ENCODE measurements around the gene CACNA1F. TPM values are rescaled to one million over a fixed set of nuclear protein-coding genes. Genes with fewer than 3 reads are reported as not detected.

CACNA1F gene
- total RNA-seq, 2 experiments from 2014 or later = 0.12 to 0.33 TPM

DNA sequence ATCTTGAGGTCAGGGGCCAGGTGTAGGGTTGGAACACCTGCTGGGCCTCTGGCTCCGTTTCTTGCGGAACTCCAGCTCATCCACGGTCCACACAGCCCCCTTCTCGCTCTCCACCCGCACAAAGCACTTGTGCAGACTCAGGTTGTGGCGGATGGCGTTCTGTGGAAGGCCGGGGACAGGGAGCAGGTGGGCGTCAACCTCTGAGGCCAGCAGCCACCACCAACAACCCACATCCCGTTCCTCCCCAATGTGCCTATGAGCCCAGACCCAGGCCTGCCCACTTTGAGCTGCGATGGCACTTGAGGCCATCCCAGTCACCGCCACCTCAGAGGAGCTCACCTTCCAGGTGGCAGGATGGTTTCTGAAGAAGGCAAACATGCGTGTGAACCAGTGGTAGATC lies 18.2 kb upstream of the CACNA1F start:
- no peak overlapping the region for H3K4me3 Mint-ChIP-seq
- peaks cover 4% of the 10 kb centered on the region for H3K4me1 Mint-ChIP-seq
- peaks cover 18% of the 10 kb centered on the region for H3K36me3 Mint-ChIP-seq (ENCODE audit: low read depth)
- ChIA-PET CTCF (interaction anchor here (1.0 kb wide), 1 partner anchor 22 kb away, joined by 3 read pairs; no protein-coding TSS in a partner anchor), POLR2A (no interaction called here)
- no peak overlapping the region for H3K27ac Mint-ChIP-seq
- H3K9me3 Mint-ChIP-seq = no peaks in the 10 kb centered on the region
- DNase-seq = no peak
- no peaks in the 10 kb centered on the region for H3K27me3 Mint-ChIP-seq

- POLR2A ChIA-PET = no interaction called here
- Mint-ChIP-seq H3K4me1 (peaks cover 3% of the 10 kb centered on the region), H3K27me3 (no peaks in the 10 kb centered on the region), H3K4me3 (no peak overlapping the region), H3K36me3 (ENCODE audit: low read depth) (peaks cover 20% of the 10 kb centered on the region), H3K9me3 (no peaks in the 10 kb centered on the region), H3K27ac (peak overlapping the region; percentile 36)
- no peak for DNase-seq
- CTCF ChIA-PET = interaction anchor here (1.0 kb wide), 1 partner anchor 23 kb away, joined by 3 read pairs; no protein-coding TSS in a partner anchor
Observed at GRCh38 chrX:49250578-49250977, 17.4 kb upstream of the CACNA1F start.

- POLR2A ChIA-PET = no interaction called here
- no peak overlapping the region for H3K4me3 Mint-ChIP-seq
- DNase-seq = no peak
- no peaks in the 10 kb centered on the region for H3K9me3 Mint-ChIP-seq
- peaks cover 20% of the 10 kb centered on the region for H3K36me3 Mint-ChIP-seq (ENCODE audit: low read depth)
- no peaks in the 10 kb centered on the region for H3K27me3 Mint-ChIP-seq
- CTCF ChIA-PET = interaction anchor here (1.0 to 1.3 kb wide), 2 partner anchors 16 to 23 kb away, joined by 3 read pairs; no protein-coding TSS in a partner anchor
- H3K27ac Mint-ChIP-seq = peak overlapping the region; percentile 36
- peaks cover 3% of the 10 kb centered on the region for H3K4me1 Mint-ChIP-seq
Observed at GRCh38 chrX:49250066-49250465, 16.9 kb upstream of the CACNA1F start.

DNA sequence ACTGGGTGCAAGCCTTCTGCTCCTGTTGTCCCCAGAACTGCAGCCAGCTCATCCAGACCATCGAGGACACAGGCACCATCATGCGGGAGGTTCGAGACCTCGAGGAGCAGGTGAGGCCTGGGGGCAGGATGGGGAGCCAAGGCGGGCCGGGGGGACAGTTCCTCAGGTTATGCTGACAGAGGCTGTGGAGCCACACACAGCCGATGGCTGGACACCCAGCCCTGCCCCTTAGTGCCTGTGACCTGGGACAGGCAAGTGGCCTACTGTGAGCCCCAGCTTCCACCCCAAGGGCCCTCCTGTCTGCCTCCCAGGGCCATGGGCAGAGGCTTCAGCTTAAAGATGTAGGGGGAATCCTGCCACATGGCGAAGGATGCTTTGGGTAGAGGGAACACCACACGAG lies 16.5 kb upstream of the CACNA1F start:
- Mint-ChIP-seq H3K27ac (no peak overlapping the region), H3K4me3 (no peak overlapping the region), H3K27me3 (no peaks in the 10 kb centered on the region), H3K4me1 (peaks cover 3% of the 10 kb centered on the region), H3K36me3 (ENCODE audit: low read depth) (peaks cover 22% of the 10 kb centered on the region), H3K9me3 (no peaks in the 10 kb centered on the region)
- ChIA-PET POLR2A (no interaction called here), CTCF (interaction anchor here (0.8 to 1.9 kb wide), 3 partner anchors 10 to 16 kb away, joined by 3 to 8 read pairs (median 3); no protein-coding TSS in a partner anchor)
- DNase-seq = no peak

DNA sequence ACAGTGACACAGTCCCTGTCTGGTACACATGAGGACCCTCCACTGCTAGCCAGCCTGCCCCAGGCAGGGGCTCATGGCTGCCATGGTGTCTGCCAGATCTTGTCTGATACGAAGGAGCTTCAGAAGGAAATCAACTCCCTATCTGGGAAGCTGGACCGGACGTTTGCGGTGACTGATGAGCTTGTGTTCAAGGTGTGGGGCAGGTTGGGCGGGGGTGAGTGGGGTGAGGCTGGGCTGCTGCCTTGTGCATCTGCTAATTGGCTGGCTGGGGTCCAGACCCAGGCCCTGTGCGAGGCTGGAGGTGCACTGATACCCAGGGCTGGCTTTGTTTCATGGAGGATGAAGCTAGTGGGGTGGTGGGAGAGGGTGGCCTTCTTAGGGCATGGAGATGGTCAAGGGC lies 15.9 kb upstream of the CACNA1F start:
- peaks cover 3% of the 10 kb centered on the region for H3K4me1 Mint-ChIP-seq
- peak overlapping the region; percentile 41 for H3K27ac Mint-ChIP-seq
- no peaks in the 10 kb centered on the region for H3K27me3 Mint-ChIP-seq
- peaks cover 23% of the 10 kb centered on the region for H3K36me3 Mint-ChIP-seq (ENCODE audit: low read depth)
- ChIA-PET POLR2A (no interaction called here), CTCF (interaction anchor here (0.8 to 1.9 kb wide), 4 partner anchors 8 to 17 kb away, joined by 3 to 8 read pairs (median 3); no protein-coding TSS in a partner anchor)
- DNase-seq = no peak
- no peaks in the 10 kb centered on the region for H3K9me3 Mint-ChIP-seq
- no peak overlapping the region for H3K4me3 Mint-ChIP-seq

- no peaks in the 10 kb centered on the region for H3K9me3 Mint-ChIP-seq
- H3K4me1 Mint-ChIP-seq = peaks cover 3% of the 10 kb centered on the region
- POLR2A ChIA-PET = no interaction called here
- no peak overlapping the region for H3K4me3 Mint-ChIP-seq
- no peak overlapping the region for H3K27ac Mint-ChIP-seq
- no peak for DNase-seq
- peaks cover 26% of the 10 kb centered on the region for H3K36me3 Mint-ChIP-seq (ENCODE audit: low read depth)
- H3K27me3 Mint-ChIP-seq = no peaks in the 10 kb centered on the region
- CTCF ChIA-PET = interaction anchor here (1.3 to 1.9 kb wide), 2 partner anchors 9 to 11 kb away, joined by 3 to 8 read pairs; no protein-coding TSS in a partner anchor
Observed at GRCh38 chrX:49247916-49248811, 15.0 kb upstream of the CACNA1F start.

GRCh38 chrX:49247346-49247745 lies 14.2 kb upstream of the CACNA1F start:
- no peak for DNase-seq
- H3K27me3 Mint-ChIP-seq = no peaks in the 10 kb centered on the region
- ChIA-PET CTCF (no interaction called here), POLR2A (no interaction called here)
- peaks cover 26% of the 10 kb centered on the region for H3K36me3 Mint-ChIP-seq (ENCODE audit: low read depth)
- H3K27ac Mint-ChIP-seq = no peak overlapping the region
- H3K4me3 Mint-ChIP-seq = no peak overlapping the region
- no peaks in the 10 kb centered on the region for H3K9me3 Mint-ChIP-seq
- H3K4me1 Mint-ChIP-seq = peaks cover 3% of the 10 kb centered on the region

DNA sequence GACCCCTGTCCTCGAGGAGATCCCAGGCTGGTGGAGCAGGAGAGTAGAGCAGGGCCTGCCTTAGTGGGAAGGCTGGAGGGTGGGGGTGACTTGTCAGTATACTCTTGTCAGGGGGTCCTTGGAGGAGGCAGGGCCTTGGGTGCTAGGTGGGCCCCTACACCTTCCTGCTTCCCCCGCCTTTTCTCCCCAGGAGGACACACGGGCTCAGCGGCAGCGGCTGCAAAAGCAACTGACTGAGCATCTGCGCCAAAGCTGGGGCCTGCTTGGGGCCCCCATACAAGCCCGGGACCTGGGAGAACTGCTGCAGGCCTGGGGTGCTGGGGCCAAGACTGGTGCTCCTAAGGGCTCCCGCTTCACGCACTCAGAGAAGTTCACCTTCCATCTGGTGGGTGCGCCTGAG lies 13.4 kb upstream of the CACNA1F start:
- Mint-ChIP-seq H3K9me3 (no peaks in the 10 kb centered on the region), H3K36me3 (ENCODE audit: low read depth) (peaks cover 26% of the 10 kb centered on the region), H3K4me1 (peaks cover 3% of the 10 kb centered on the region), H3K27ac (no peak overlapping the region), H3K4me3 (no peak overlapping the region), H3K27me3 (no peaks in the 10 kb centered on the region)
- DNase-seq = no peak
- ChIA-PET CTCF (no interaction called here), POLR2A (no interaction called here)

GRCh38 chrX:49244207-49244606 lies 11.1 kb upstream of the CACNA1F start:
- ChIA-PET CTCF (no interaction called here), POLR2A (no interaction called here)
- no peak for DNase-seq
- H3K27ac Mint-ChIP-seq = no peak overlapping the region
- H3K27me3 Mint-ChIP-seq = no peaks in the 10 kb centered on the region
- H3K4me1 Mint-ChIP-seq = peaks cover 5% of the 10 kb centered on the region
- H3K4me3 Mint-ChIP-seq = no peak overlapping the region
- no peaks in the 10 kb centered on the region for H3K9me3 Mint-ChIP-seq
- peaks cover 27% of the 10 kb centered on the region for H3K36me3 Mint-ChIP-seq (ENCODE audit: low read depth)

DNA sequence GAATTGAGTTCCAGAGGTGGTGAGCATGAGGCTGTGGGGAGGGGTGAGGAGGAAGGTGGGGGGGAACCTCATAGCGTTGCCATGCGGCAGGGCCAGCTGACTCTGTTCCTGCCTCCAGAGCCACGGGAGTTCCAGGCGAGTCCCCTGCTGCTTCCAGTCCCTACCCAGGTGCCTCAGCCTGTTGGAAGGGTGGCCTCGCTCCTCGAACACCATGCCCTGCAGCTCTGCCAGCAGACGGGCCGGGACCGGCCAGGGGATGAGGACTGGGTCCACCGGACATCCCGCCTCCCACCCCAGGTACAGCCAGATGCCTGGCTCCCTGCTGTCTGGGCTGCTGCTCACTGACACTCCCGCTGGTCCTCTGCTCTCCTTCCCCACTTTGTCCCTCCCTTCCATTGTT lies 10.0 kb upstream of the CACNA1F start:
- H3K4me3 Mint-ChIP-seq = no peak overlapping the region
- H3K27ac Mint-ChIP-seq = no peak overlapping the region
- POLR2A ChIA-PET = no interaction called here
- H3K9me3 Mint-ChIP-seq = no peaks in the 10 kb centered on the region
- DNase-seq = no peak
- CTCF ChIA-PET = no interaction called here
- H3K36me3 Mint-ChIP-seq (ENCODE audit: low read depth) = peaks cover 21% of the 10 kb centered on the region
- H3K4me1 Mint-ChIP-seq = peaks cover 5% of the 10 kb centered on the region
- no peaks in the 10 kb centered on the region for H3K27me3 Mint-ChIP-seq

DNA sequence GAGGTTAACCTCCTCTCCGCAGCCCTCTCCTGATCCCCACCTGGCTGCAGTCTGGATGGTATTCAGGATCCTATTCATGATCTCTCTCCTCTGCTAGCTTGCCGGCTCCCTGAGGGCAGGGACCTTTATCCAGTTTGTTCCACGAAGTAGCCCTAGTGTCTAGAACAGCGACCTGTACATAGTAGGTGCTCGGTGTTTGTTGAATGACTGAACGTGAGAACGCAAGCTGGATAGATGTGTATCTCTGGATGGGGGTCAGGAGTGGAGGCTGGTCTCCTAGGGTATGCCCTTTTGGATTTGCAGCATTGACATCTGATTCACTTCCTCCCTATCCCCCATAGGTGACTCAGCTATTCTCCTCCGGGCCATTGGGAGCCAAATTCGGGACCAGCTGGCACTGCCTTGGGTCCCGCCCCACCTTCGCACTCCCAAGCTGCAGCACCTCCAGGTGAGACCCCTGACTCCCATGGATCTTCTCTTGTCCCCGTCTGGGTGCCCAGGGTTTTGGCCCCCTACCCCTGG lies 9.5 kb upstream of the CACNA1F start:
- Mint-ChIP-seq H3K9me3 (no peaks in the 10 kb centered on the region), H3K4me3 (no peak overlapping the region), H3K36me3 (ENCODE audit: low read depth) (peaks cover 19% of the 10 kb centered on the region), H3K27ac (no peak overlapping the region), H3K4me1 (peaks cover 5% of the 10 kb centered on the region), H3K27me3 (no peaks in the 10 kb centered on the region)
- DNase-seq = no peak
- ChIA-PET CTCF (no interaction called here), POLR2A (no interaction called here)

GRCh38 chrX:49238735-49239134 lies 5.6 kb upstream of the CACNA1F start:
- H3K36me3 Mint-ChIP-seq (ENCODE audit: low read depth) = peaks cover 15% of the 10 kb centered on the region
- no peak overlapping the region for H3K4me3 Mint-ChIP-seq
- CTCF ChIA-PET = interaction anchor here (1.0 kb wide), 1 partner anchor 46 kb away, joined by 3 read pairs; no protein-coding TSS in a partner anchor

GRCh38 chrX:49237060-49237459 lies 3.9 kb upstream of the CACNA1F start:
- POLR2A ChIA-PET = no interaction called here
- CTCF ChIA-PET = interaction anchor here (1.1 kb wide), 1 partner anchor 12 kb away, joined by 3 read pairs; no protein-coding TSS in a partner anchor
- H3K27me3 Mint-ChIP-seq = no peaks in the 10 kb centered on the region
- peak overlapping the region; percentile 82 for H3K4me3 Mint-ChIP-seq
- DNase-seq = no peak
- peaks cover 12% of the 10 kb centered on the region for H3K36me3 Mint-ChIP-seq (ENCODE audit: low read depth)
- peak overlapping the region; percentile 98 for H3K27ac Mint-ChIP-seq
- H3K4me1 Mint-ChIP-seq = peaks cover 31% of the 10 kb centered on the region
- no peaks in the 10 kb centered on the region for H3K9me3 Mint-ChIP-seq

More at GRCh38 chrX:49238735-49239134, 5.6 kb upstream of the CACNA1F start:
- Mint-ChIP-seq H3K9me3 (no peaks in the 10 kb centered on the region), H3K4me1 (peaks cover 25% of the 10 kb centered on the region), H3K27me3 (no peaks in the 10 kb centered on the region), H3K27ac (no peak overlapping the region)
- DNase-seq = no peak
- POLR2A ChIA-PET = no interaction called here

All from activated CD4-positive, alpha-beta T cell treated with anti-CD3 and anti-CD28 coated beads, Interleukin-2, amount 10 ng/mL, durations not matched to agents 7 days and 5 days (primary cell).